Adrenal gland (tissue), 5 donors: ENCODE data around the gene NEURL2.

Experiments used
- CTCF ChIP-seq, 6 experiments: fragments of 450-650 bp in 4 of 6; fragments of 200-600 bp in 2 of 6; sonication (generic) in 1 of 6; IDR thresholded peaks; 1 replicate in 5 of 6; 2 replicates in 1 of 6; pipeline versions ENCODE4 v1.5.1 to v1.8.0; 2016 to 2021; ENCODE audit warnings: antibody characterized with exemption in 6 of 6, mild to moderate bottlenecking in 2 of 6, moderate library complexity in 1 of 6
- POLR2A ChIP-seq, 2 donors: fragments of 450-650 bp; IDR thresholded peaks; one replicate each; pipeline ENCODE4 v1.6.1; 2017; ENCODE audit warnings: antibody characterized with exemption in 2 of 2, mild to moderate bottlenecking in 2 of 2, moderate library complexity in 1 of 2
- donor health status: DM: no; HTN: no; CAD: no.

GRCh38 chr20:45902199-45902701, 11.2 kb upstream of the NEURL2 start:
- TF ChIP-seq CTCF (IDR thresholded peaks at IDR 0.05), result no peak
- peak in 1 of 2 donors; percentile 11 for TF ChIP-seq POLR2A (IDR thresholded peaks at IDR 0.05)
